ENCODE measurements around the gene NFATC4.
"Not testable (repeated sequence)": the region's sequence is repeated elsewhere in the genome, so short reads cannot be mapped to it uniquely, and the experiment has no call there.

Gene NFATC4

DNA sequence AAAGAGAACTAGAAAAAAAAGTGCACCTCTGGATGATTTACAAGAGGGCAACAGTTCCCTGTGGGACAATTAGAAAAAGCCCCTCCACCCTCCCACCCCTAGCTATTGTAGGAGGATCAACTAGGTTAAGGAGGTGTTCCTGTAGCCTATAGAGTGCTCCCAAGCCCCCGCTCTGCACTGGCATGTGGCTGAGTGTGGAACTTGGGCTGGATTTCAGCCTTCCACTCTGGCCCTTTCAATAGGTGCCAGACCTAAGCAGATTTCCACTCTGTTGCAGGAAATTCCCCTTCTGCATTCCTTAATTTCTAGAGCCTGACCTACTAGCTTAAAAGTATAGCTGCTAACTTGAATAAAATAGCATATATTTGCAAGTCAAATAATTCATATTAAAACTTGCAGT lies 2.8 kb downstream of the NFATC4 start:
- CTCF ChIA-PET, result interaction anchor here (1.2 to 3.2 kb wide), 3 partner anchors 19 to 66 kb away, joined by 3 to 19 read pairs (median 3); no protein-coding TSS in a partner anchor
- no peak for TF ChIP-seq ELF4 (IDR thresholded peaks at IDR 0.05)
- TF ChIP-seq HDGF (IDR thresholded peaks at IDR 0.05; ENCODE audit: borderline replicate concordance), result no peak
- TF ChIP-seq FOXA1 (IDR thresholded peaks at IDR 0.05), result no peak
- no peak for TF ChIP-seq CTBP1 (IDR thresholded peaks at IDR 0.05; ENCODE audit: borderline replicate concordance)
- TF ChIP-seq TARDBP (IDR thresholded peaks at IDR 0.05), result no peak
- no peak for TF ChIP-seq NFRKB (IDR thresholded peaks at IDR 0.05)
- TF ChIP-seq FOXM1 (IDR thresholded peaks at IDR 0.05; ENCODE audit: borderline replicate concordance), result no peak
- no peak for TF ChIP-seq PKNOX1 (IDR thresholded peaks at IDR 0.05)
- TF ChIP-seq FOXK2 (IDR thresholded peaks at IDR 0.05), result no peak
- no peak for TF ChIP-seq ZNF384 (IDR thresholded peaks at IDR 0.05)
- no peak for TF ChIP-seq SP1 (IDR thresholded peaks at IDR 0.05)
- no peak for TF ChIP-seq L3MBTL2 (conservative IDR thresholded peaks at IDR 0.05)
- POLR2A ChIA-PET, result interaction anchor here (0.9 to 2.1 kb wide), 7 partner anchors 9 to 71 kb away, joined by 3 to 13 read pairs (median 5); partner anchors contain the start of genes CBLN3, KHNYN and NYNRIN
- no peak for DNase-seq (ENCODE audit: extremely low spot score)

DNA sequence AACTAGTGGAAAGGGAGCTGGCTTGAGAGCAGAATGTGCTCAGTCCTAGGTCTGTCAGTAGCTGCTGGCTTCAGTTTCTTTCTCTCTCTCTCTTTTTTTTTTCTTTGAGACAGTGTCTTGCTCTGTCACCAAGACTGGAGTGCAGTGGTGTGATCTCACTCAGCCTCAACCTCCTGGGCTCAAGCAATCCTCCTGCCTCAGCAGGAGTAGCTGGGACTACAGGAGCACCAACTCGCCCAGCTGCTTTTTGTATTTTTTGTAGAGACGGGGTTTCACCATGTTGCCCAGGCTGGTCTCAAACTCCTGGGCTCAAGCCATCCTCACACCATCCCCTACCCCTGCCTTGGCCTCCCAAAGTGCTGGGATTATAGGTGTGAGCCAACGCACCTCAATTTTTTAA lies 3.6 kb downstream of the NFATC4 start:
- POLR2A ChIA-PET, result interaction anchor here (0.9 to 2.1 kb wide), 5 partner anchors 16 to 70 kb away, joined by 3 to 7 read pairs (median 5); partner anchors contain the start of gene KHNYN
- DNase-seq (ENCODE audit: extremely low spot score), result not testable (repeated sequence)
- CTCF ChIA-PET, result interaction anchor here (0.6 to 3.2 kb wide), 3 partner anchors 18 to 64 kb away, joined by 3 to 19 read pairs (median 5); no protein-coding TSS in a partner anchor

- no peak for DNase-seq (ENCODE audit: extremely low spot score)
- POLR2A ChIA-PET, result interaction anchor here (0.6 to 1.2 kb wide), 3 partner anchors 18 to 226 kb away, joined by 3 to 6 read pairs (median 3); no protein-coding TSS in a partner anchor
Observed at GRCh38 chr14:24372701-24373416, 4.9 kb downstream of the NFATC4 start.

DNA sequence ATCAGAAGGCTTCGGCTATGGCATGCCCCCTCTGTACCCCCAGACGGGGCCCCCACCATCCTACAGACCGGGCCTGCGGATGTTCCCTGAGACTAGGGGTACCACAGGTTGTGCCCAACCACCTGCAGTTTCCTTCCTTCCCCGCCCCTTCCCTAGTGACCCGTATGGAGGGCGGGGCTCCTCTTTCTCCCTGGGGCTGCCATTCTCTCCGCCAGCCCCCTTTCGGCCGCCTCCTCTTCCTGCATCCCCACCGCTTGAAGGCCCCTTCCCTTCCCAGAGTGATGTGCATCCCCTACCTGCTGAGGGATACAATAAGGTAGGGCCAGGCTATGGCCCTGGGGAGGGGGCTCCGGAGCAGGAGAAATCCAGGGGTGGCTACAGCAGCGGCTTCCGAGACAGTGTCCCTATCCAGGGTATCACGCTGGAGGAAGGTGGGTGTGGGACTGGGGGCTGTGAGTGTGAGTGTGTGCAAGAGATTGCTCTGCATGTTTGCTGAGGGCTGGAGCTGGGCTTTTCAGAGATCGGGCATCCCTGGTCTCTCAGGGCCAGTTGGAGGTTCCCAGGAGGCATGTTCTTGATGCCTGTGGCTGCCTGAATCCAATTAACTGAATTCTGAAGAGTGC lies 8.6 kb downstream of the NFATC4 start:
- ChIA-PET POLR2A (interaction anchor here (1.2 to 6.9 kb wide), 2 partner anchors 54 to 66 kb away, joined by 3 to 34 read pairs; partner anchors contain the start of genes CBLN3, KHNYN and SDR39U1), CTCF (interaction anchor here (0.9 to 1.3 kb wide), 2 partner anchors 11 to 27 kb away, joined by 3 to 4 read pairs; no protein-coding TSS in a partner anchor)
- TF ChIP-seq SUZ12 (IDR thresholded peaks at IDR 0.05), result no peak
- no peak for TF ChIP-seq LEF1 (IDR thresholded peaks at IDR 0.05; ENCODE audit: borderline replicate concordance)
- no peak for TF ChIP-seq PKNOX1 (IDR thresholded peaks at IDR 0.05)
- no peak for TF ChIP-seq SP1 (IDR thresholded peaks at IDR 0.05)
- TF ChIP-seq HDGF (IDR thresholded peaks at IDR 0.05; ENCODE audit: borderline replicate concordance), result no peak
- no peak for TF ChIP-seq ARNT (IDR thresholded peaks at IDR 0.05)
- TF ChIP-seq ELF4 (IDR thresholded peaks at IDR 0.05), result no peak
- no peak for TF ChIP-seq FOXK2 (IDR thresholded peaks at IDR 0.05)
- TF ChIP-seq TARDBP (IDR thresholded peaks at IDR 0.05), result no peak
- no peak for TF ChIP-seq FOXM1 (IDR thresholded peaks at IDR 0.05; ENCODE audit: borderline replicate concordance)
- DNase-seq (ENCODE audit: extremely low spot score), result no peak

More at GRCh38 chr14:24372701-24373416, 4.9 kb downstream of the NFATC4 start:
- TF ChIP-seq SUZ12 (IDR thresholded peaks at IDR 0.05) (no peak), ZNF384 (IDR thresholded peaks at IDR 0.05) (no peak), LEF1 (IDR thresholded peaks at IDR 0.05; ENCODE audit: borderline replicate concordance) (no peak), NFRKB (IDR thresholded peaks at IDR 0.05) (no peak), HDGF (IDR thresholded peaks at IDR 0.05; ENCODE audit: borderline replicate concordance) (no peak), L3MBTL2 (conservative IDR thresholded peaks at IDR 0.05) (no peak), FOXM1 (IDR thresholded peaks at IDR 0.05; ENCODE audit: borderline replicate concordance) (no peak), ELF4 (IDR thresholded peaks at IDR 0.05) (no peak), FOXA1 (IDR thresholded peaks at IDR 0.05) (no peak), CTBP1 (IDR thresholded peaks at IDR 0.05; ENCODE audit: borderline replicate concordance) (no peak), ARNT (IDR thresholded peaks at IDR 0.05) (no peak), BHLHE40 (IDR thresholded peaks at IDR 0.05; ENCODE audit: borderline replicate concordance) (no peak), FOXK2 (IDR thresholded peaks at IDR 0.05) (no peak), TARDBP (IDR thresholded peaks at IDR 0.05) (no peak), PKNOX1 (IDR thresholded peaks at IDR 0.05) (no peak), SP1 (IDR thresholded peaks at IDR 0.05) (no peak)
- CTCF ChIA-PET, result interaction anchor here (0.7 kb wide), 1 partner anchor 59 kb away, joined by 3 read pairs; no protein-coding TSS in a partner anchor

- ChIA-PET CTCF (interaction anchor here (0.9 to 1.3 kb wide), 2 partner anchors 11 to 27 kb away, joined by 3 to 4 read pairs; no protein-coding TSS in a partner anchor), POLR2A (interaction anchor here (1.2 to 6.9 kb wide), 2 partner anchors 54 to 65 kb away, joined by 3 to 34 read pairs; partner anchors contain the start of genes CBLN3, KHNYN and SDR39U1)
- TF ChIP-seq FOXA1 (IDR thresholded peaks at IDR 0.05), result no peak
- no peak for TF ChIP-seq ZNF384 (IDR thresholded peaks at IDR 0.05)
- no peak for TF ChIP-seq HDGF (IDR thresholded peaks at IDR 0.05; ENCODE audit: borderline replicate concordance)
- no peak for TF ChIP-seq FOXM1 (IDR thresholded peaks at IDR 0.05; ENCODE audit: borderline replicate concordance)
- TF ChIP-seq BHLHE40 (IDR thresholded peaks at IDR 0.05; ENCODE audit: borderline replicate concordance), result no peak
- no peak for TF ChIP-seq TARDBP (IDR thresholded peaks at IDR 0.05)
- TF ChIP-seq SUZ12 (IDR thresholded peaks at IDR 0.05), result no peak
- TF ChIP-seq PKNOX1 (IDR thresholded peaks at IDR 0.05), result no peak
- no peak for TF ChIP-seq ELF4 (IDR thresholded peaks at IDR 0.05)
- TF ChIP-seq SP1 (IDR thresholded peaks at IDR 0.05), result no peak
- TF ChIP-seq CTBP1 (IDR thresholded peaks at IDR 0.05; ENCODE audit: borderline replicate concordance), result no peak
- no peak for TF ChIP-seq LEF1 (IDR thresholded peaks at IDR 0.05; ENCODE audit: borderline replicate concordance)
- no peak for TF ChIP-seq ARNT (IDR thresholded peaks at IDR 0.05)
- no peak for DNase-seq (ENCODE audit: extremely low spot score)
Observed at GRCh38 chr14:24377126-24377525, 9.1 kb downstream of the NFATC4 start.
